ENCODE measurements around the gene DENND4B. TPM values are rescaled to one million over a fixed set of nuclear protein-coding genes. Genes with fewer than 3 reads are reported as not detected.

Gene DENND4B
- total and polyA plus RNA-seq, 4 donors: 9.7 to 27.2 (median 11.6) TPM

GRCh38 chr1:153938996-153939395 lies 7.5 kb downstream of the DENND4B start:
- Histone ChIP-seq H3K4me1 (ENCODE audit: control insufficient read depth in 4 of 4, insufficient read depth in 4 of 4, low read length in 3 of 4) (peaks cover 8 to 12% (median 10%) of the 10 kb centered on the region in 4 donors), H3K4me3 (ENCODE audit: low read depth in 1 of 3, low read length in 3 of 3) (no peak overlapping the region), H3K9me3 (ENCODE audit: control insufficient read depth in 4 of 4, low read length in 3 of 4) (no peaks in the 10 kb centered on the region), H3K9ac (ENCODE audit: low read depth in 1 of 2, low read length in 2 of 2) (no peak overlapping the region), H3K27ac (ENCODE audit: low read depth in 1 of 2, low read length in 2 of 2) (no peak overlapping the region), H3K36me3 (ENCODE audit: control insufficient read depth in 4 of 4, insufficient read depth in 3 of 4, low read depth in 1 of 4, low read length in 3 of 4) (peaks cover 7 to 67% (median 42%) of the 10 kb centered on the region in 4 donors), H3K27me3 (ENCODE audit: control insufficient read depth in 4 of 4, insufficient read depth in 4 of 4, low read length in 3 of 4) (no peaks in the 10 kb centered on the region)
- WGBS: 96% methylated on average over 3 of the region's 3 CpGs
- no peak for DNase-seq (ENCODE audit: low spot score)
- TF ChIP-seq SP1 (IDR thresholded peaks at IDR 0.05): no peak

DNA sequence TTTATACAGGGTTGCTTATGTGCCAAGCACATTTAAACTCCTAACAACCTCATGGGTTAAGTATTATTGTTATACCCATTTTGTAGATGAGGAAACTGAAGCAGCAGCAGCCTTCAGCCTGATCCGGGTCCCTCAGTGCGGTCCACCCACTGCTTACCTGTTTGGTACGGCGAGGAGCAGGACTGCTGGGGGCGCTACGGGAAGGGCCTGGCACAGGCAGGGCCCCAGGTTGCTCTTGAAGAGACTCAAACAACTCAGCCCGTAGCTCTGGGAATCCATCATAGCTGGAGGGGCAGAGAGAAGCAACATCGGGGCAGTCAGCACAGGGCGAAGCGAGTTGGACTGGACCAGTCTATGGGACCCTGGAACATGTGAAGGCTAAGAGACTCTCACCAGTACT lies 9.2 kb downstream of the DENND4B start:
- DNase-seq (ENCODE audit: low spot score): no peak
- Histone ChIP-seq H3K27me3 (ENCODE audit: control insufficient read depth in 4 of 4, insufficient read depth in 4 of 4, low read length in 3 of 4) (no peaks in the 10 kb centered on the region), H3K4me3 (ENCODE audit: low read depth in 1 of 3, low read length in 3 of 3) (no peak overlapping the region), H3K9me3 (ENCODE audit: control insufficient read depth in 4 of 4, low read length in 3 of 4) (no peaks in the 10 kb centered on the region), H3K4me1 (ENCODE audit: control insufficient read depth in 4 of 4, insufficient read depth in 4 of 4, low read length in 3 of 4) (no peaks in the 10 kb centered on the region), H3K27ac (ENCODE audit: low read depth in 1 of 2, low read length in 2 of 2) (no peak overlapping the region), H3K9ac (ENCODE audit: low read depth in 1 of 2, low read length in 2 of 2) (no peak overlapping the region), H3K36me3 (ENCODE audit: control insufficient read depth in 4 of 4, insufficient read depth in 3 of 4, low read depth in 1 of 4, low read length in 3 of 4) (peaks cover 9 to 83% (median 49%) of the 10 kb centered on the region in 4 donors)
- WGBS: 98% methylated on average over 10 of the region's 10 CpGs
- TF ChIP-seq YY1 (IDR thresholded peaks at IDR 0.05) (no peak), SP1 (IDR thresholded peaks at IDR 0.05) (no peak), HNF4G (IDR thresholded peaks at IDR 0.05) (no peak), FOXA1 (IDR thresholded peaks at IDR 0.05) (no peak), RXRA (IDR thresholded peaks at IDR 0.05) (no peak), ZBTB33 (IDR thresholded peaks at IDR 0.05) (no peak), EGR1 (IDR thresholded peaks at IDR 0.05; ENCODE audit: low read depth in 2 of 2) (no peak), HNF4A (conservative IDR thresholded peaks at IDR 0.05) (no peak)

DNA sequence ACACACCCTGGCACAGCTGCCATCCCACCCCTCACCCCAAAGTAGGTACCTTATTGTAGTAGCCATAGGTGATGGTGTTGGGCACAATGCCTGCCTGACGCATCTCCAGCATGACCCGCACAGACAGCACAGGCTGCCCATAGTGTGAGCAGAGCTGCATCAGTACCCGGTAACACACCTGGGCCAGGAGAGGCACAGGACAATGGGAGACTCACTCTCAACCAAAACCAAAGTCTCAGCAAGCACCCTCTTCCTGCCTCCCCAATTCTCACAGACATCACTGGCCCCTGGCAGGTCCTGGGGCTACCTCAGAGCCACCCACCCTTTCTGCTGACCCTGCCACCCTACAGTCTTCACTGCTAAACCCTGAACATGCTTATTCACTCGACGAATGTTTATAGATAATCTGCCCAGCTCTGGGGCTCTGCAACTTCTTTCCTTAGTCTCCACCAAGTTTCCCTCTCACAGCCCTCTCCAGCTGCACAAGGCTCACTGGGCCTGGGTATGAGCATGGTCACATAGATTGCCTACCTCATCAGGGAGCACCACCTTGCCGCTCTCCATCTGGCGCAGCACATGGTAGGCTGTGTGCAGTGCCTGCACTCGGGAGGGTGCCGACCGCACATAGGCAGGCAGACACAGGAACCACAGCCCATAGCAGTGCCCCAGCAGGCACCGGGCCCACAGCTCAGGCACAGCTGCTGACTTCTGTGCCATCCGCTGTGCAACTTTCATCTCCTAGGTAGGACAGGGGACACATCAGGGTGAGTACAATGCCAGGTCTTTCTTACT lies 10.3 kb downstream of the DENND4B start:
- WGBS: 96% methylated on average over 12 of the region's 12 CpGs
- Histone ChIP-seq H3K36me3 (ENCODE audit: control insufficient read depth in 4 of 4, insufficient read depth in 3 of 4, low read depth in 1 of 4, low read length in 3 of 4) (peaks cover 9 to 84% (median 50%) of the 10 kb centered on the region in 4 donors), H3K4me1 (ENCODE audit: control insufficient read depth in 4 of 4, insufficient read depth in 4 of 4, low read length in 3 of 4) (no peaks in the 10 kb centered on the region), H3K27me3 (ENCODE audit: control insufficient read depth in 4 of 4, insufficient read depth in 4 of 4, low read length in 3 of 4) (no peaks in the 10 kb centered on the region), H3K9ac (ENCODE audit: low read depth in 1 of 2, low read length in 2 of 2) (no peak overlapping the region), H3K9me3 (ENCODE audit: control insufficient read depth in 4 of 4, low read length in 3 of 4) (no peaks in the 10 kb centered on the region), H3K4me3 (ENCODE audit: low read depth in 1 of 3, low read length in 3 of 3) (no peak overlapping the region), H3K27ac (ENCODE audit: low read depth in 1 of 2, low read length in 2 of 2) (no peak overlapping the region)
- DNase-seq (ENCODE audit: low spot score): no peak
- no peak for TF ChIP-seq FOXA2 (IDR thresholded peaks at IDR 0.05)
- no peak for TF ChIP-seq HNF4A (conservative IDR thresholded peaks at IDR 0.05)
- TF ChIP-seq EGR1 (IDR thresholded peaks at IDR 0.05; ENCODE audit: low read depth in 2 of 2): no peak
- no peak for TF ChIP-seq HNF4G (IDR thresholded peaks at IDR 0.05)
- TF ChIP-seq RXRA (IDR thresholded peaks at IDR 0.05): no peak
- TF ChIP-seq JUND (IDR thresholded peaks at IDR 0.05): no peak
- TF ChIP-seq NR2F2 (IDR thresholded peaks at IDR 0.05): no peak
- no peak for TF ChIP-seq SP1 (IDR thresholded peaks at IDR 0.05)
- TF ChIP-seq, protein P1, sequence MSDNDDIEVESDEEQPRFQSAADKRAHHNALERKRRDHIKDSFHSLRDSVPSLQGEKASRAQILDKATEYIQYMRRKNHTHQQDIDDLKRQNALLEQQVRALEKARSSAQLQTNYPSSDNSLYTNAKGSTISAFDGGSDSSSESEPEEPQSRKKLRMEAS (IDR thresholded peaks at IDR 0.05): no peak
- no peak for TF ChIP-seq FOXA1 (IDR thresholded peaks at IDR 0.05)
- TF ChIP-seq YY1 (IDR thresholded peaks at IDR 0.05): no peak
- no peak for TF ChIP-seq TAF1 (conservative IDR thresholded peaks at IDR 0.05)
- TF ChIP-seq, protein P2, sequence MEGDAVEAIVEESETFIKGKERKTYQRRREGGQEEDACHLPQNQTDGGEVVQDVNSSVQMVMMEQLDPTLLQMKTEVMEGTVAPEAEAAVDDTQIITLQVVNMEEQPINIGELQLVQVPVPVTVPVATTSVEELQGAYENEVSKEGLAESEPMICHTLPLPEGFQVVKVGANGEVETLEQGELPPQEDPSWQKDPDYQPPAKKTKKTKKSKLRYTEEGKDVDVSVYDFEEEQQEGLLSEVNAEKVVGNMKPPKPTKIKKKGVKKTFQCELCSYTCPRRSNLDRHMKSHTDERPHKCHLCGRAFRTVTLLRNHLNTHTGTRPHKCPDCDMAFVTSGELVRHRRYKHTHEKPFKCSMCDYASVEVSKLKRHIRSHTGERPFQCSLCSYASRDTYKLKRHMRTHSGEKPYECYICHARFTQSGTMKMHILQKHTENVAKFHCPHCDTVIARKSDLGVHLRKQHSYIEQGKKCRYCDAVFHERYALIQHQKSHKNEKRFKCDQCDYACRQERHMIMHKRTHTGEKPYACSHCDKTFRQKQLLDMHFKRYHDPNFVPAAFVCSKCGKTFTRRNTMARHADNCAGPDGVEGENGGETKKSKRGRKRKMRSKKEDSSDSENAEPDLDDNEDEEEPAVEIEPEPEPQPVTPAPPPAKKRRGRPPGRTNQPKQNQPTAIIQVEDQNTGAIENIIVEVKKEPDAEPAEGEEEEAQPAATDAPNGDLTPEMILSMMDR (IDR thresholded peaks at IDR 0.05; ENCODE audit: low read depth, low read length, missing input control): no peak
- TF ChIP-seq, protein P3, sequence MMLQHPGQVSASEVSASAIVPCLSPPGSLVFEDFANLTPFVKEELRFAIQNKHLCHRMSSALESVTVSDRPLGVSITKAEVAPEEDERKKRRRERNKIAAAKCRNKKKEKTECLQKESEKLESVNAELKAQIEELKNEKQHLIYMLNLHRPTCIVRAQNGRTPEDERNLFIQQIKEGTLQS (IDR thresholded peaks at IDR 0.05): no peak
- TF ChIP-seq, protein P4, sequence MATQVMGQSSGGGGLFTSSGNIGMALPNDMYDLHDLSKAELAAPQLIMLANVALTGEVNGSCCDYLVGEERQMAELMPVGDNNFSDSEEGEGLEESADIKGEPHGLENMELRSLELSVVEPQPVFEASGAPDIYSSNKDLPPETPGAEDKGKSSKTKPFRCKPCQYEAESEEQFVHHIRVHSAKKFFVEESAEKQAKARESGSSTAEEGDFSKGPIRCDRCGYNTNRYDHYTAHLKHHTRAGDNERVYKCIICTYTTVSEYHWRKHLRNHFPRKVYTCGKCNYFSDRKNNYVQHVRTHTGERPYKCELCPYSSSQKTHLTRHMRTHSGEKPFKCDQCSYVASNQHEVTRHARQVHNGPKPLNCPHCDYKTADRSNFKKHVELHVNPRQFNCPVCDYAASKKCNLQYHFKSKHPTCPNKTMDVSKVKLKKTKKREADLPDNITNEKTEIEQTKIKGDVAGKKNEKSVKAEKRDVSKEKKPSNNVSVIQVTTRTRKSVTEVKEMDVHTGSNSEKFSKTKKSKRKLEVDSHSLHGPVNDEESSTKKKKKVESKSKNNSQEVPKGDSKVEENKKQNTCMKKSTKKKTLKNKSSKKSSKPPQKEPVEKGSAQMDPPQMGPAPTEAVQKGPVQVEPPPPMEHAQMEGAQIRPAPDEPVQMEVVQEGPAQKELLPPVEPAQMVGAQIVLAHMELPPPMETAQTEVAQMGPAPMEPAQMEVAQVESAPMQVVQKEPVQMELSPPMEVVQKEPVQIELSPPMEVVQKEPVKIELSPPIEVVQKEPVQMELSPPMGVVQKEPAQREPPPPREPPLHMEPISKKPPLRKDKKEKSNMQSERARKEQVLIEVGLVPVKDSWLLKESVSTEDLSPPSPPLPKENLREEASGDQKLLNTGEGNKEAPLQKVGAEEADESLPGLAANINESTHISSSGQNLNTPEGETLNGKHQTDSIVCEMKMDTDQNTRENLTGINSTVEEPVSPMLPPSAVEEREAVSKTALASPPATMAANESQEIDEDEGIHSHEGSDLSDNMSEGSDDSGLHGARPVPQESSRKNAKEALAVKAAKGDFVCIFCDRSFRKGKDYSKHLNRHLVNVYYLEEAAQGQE (IDR thresholded peaks at IDR 0.05): no peak
- TF ChIP-seq GABPA (IDR thresholded peaks at IDR 0.05 in 1 of 2, conservative IDR thresholded peaks at IDR 0.05 in 1 of 2): no peak
- no peak for TF ChIP-seq RAD21 (IDR thresholded peaks at IDR 0.05)
